ENCODE data around the gene TPH2. TPM values are rescaled to one million over a fixed set of nuclear protein-coding genes. Genes with fewer than 3 reads are reported as not detected.

The TPH2 gene
- total RNA-seq, 1 experiment from 2014 or later, result 0.83 TPM

GRCh38 chr12:72006766-72007165 is 68.1 kb downstream of the TPH2 start:
- Mint-ChIP-seq H3K4me3 (no peak overlapping the region), H3K36me3 (no peaks in the 10 kb centered on the region), H3K27ac (no peak overlapping the region), H3K27me3 (ENCODE audit: low read depth) (no peaks in the 10 kb centered on the region), H3K9me3 (no peaks in the 10 kb centered on the region), H3K4me1 (peaks cover 15% of the 10 kb centered on the region)
- TF ChIP-seq CBFB (CRISPR knock-in tag; IDR thresholded peaks at IDR 0.05; ENCODE audit: low read depth), result no peak
- no peak for TF ChIP-seq ZNF317 (CRISPR knock-in tag; IDR thresholded peaks at IDR 0.05; ENCODE audit: borderline replicate concordance, low read depth)
- no peak for TF ChIP-seq ZNF425 (CRISPR knock-in tag; conservative IDR thresholded peaks at IDR 0.05)
- TF ChIP-seq ATF1 (CRISPR knock-in tag; IDR thresholded peaks at IDR 0.05), result no peak
- TF ChIP-seq FOXJ3 (CRISPR knock-in tag; IDR thresholded peaks at IDR 0.05; ENCODE audit: borderline replicate concordance), result no peak
- TF ChIP-seq ZMAT4 (CRISPR knock-in tag; IDR thresholded peaks at IDR 0.05), result no peak
- no peak for TF ChIP-seq CDX4 (CRISPR knock-in tag; IDR thresholded peaks at IDR 0.05; ENCODE audit: borderline replicate concordance)
- TF ChIP-seq TP53 (CRISPR knock-in tag; IDR thresholded peaks at IDR 0.05), result no peak
- no peak for TF ChIP-seq AR (CRISPR knock-in tag; IDR thresholded peaks at IDR 0.05)
- no peak for TF ChIP-seq TEAD1 (CRISPR knock-in tag; IDR thresholded peaks at IDR 0.05)
- TF ChIP-seq ATF3 (CRISPR knock-in tag; conservative IDR thresholded peaks at IDR 0.05), result no peak
- TF ChIP-seq NFE2L1 (CRISPR knock-in tag; IDR thresholded peaks at IDR 0.05), result no peak
- TF ChIP-seq STAT6 (CRISPR knock-in tag; conservative IDR thresholded peaks at IDR 0.05; ENCODE audit: low read depth), result no peak
- ChIA-PET POLR2A (no interaction called here), CTCF (no interaction called here)
- no peak for DNase-seq (ENCODE audit: low spot score)
- no peak for ATAC-seq

- no peak for ATAC-seq
- Mint-ChIP-seq H3K9me3 (peaks cover 5% of the 10 kb centered on the region; the same call in 1 of the 2 replicates), H3K27ac (no peak overlapping the region), H3K4me3 (no peak overlapping the region), H3K27me3 (ENCODE audit: low read depth) (no peaks in the 10 kb centered on the region), H3K36me3 (no peaks in the 10 kb centered on the region), H3K4me1 (peaks cover 9% of the 10 kb centered on the region)
- ChIA-PET POLR2A (no interaction called here), CTCF (interaction anchor here (1.4 kb wide), 1 partner anchor 72 kb away, joined by 3 read pairs; the partner anchor contains the start of gene TPH2)
- no peak for DNase-seq (ENCODE audit: low spot score)
- TF ChIP-seq NR1H2 (CRISPR knock-in tag; IDR thresholded peaks at IDR 0.05) (no peak), OVOL2 (CRISPR knock-in tag; IDR thresholded peaks at IDR 0.05; ENCODE audit: borderline replicate concordance) (no peak), ELF4 (CRISPR knock-in tag; IDR thresholded peaks at IDR 0.05; ENCODE audit: low read depth) (no peak), ZNF317 (CRISPR knock-in tag; IDR thresholded peaks at IDR 0.05; ENCODE audit: borderline replicate concordance, low read depth) (no peak), ERG (CRISPR knock-in tag; IDR thresholded peaks at IDR 0.05) (no peak), ZNF396 (CRISPR knock-in tag; IDR thresholded peaks at IDR 0.05; ENCODE audit: borderline replicate concordance) (no peak), CTCF (IDR thresholded peaks at IDR 0.05) (no peak), ZNF219 (CRISPR knock-in tag; IDR thresholded peaks at IDR 0.05; ENCODE audit: borderline replicate concordance) (no peak), SOX15 (CRISPR knock-in tag; IDR thresholded peaks at IDR 0.05) (no peak), NFE2L1 (CRISPR knock-in tag; IDR thresholded peaks at IDR 0.05) (no peak), ETV6 (CRISPR knock-in tag; IDR thresholded peaks at IDR 0.05) (no peak), ZNF232 (CRISPR knock-in tag; IDR thresholded peaks at IDR 0.05) (no peak), CREM (CRISPR knock-in tag; IDR thresholded peaks at IDR 0.05) (no peak), CBFB (CRISPR knock-in tag; IDR thresholded peaks at IDR 0.05; ENCODE audit: low read depth) (no peak), TP53 (CRISPR knock-in tag; IDR thresholded peaks at IDR 0.05) (no peak)
Measured at GRCh38 chr12:72010356-72010755, 71.7 kb downstream of the TPH2 start.

All from WTC11 (cell line).